HL-60/S4 treated with retinoic acid at 250 ng/mL for 4 days and 3 days (cell line): ENCODE results near the gene PLPP3.

Experiments
- in situ Hi-C: fragments of 300-500 bp; cut with MboI; formaldehyde crosslinking; loops from 2 replicates; pipeline ENCODE4 v1.7.0; 2022; ENCODE audit warnings: low sequenced_read_pairs

PLPP3 gene

GRCh38 chr1:56464294-56464693 is 115.1 kb downstream of the PLPP3 start:
- in situ Hi-C loops: no loop called here

DNA sequence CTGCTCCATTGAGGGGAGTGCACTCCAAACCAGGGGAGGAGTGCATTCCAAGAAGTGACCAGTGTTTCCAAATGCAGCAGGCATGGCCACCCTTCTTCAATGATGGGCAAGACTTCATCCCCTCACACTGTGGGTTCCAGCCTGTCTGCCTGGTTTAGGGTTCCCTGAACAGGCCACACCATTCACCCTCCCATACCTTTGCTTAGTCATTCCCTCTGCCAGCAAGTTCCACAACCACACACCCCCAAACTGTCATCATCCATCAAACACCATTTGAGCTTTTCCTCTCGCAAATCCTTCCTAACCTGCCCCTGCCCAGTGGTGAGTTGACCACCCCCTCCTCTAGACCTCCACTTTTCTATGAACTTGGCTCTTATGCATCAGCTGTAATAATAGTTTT is 116.0 kb downstream of the PLPP3 start:
- in situ Hi-C loops: no loop called here

GRCh38 chr1:56462209-56462608 is 117.2 kb downstream of the PLPP3 start:
- in situ Hi-C loops: no loop called here

- in situ Hi-C loops: no loop called here
Observed at GRCh38 chr1:56461158-56462127, 117.9 kb downstream of the PLPP3 start.

GRCh38 chr1:56459260-56459659 is 120.1 kb downstream of the PLPP3 start:
- in situ Hi-C loops: no loop called here

DNA sequence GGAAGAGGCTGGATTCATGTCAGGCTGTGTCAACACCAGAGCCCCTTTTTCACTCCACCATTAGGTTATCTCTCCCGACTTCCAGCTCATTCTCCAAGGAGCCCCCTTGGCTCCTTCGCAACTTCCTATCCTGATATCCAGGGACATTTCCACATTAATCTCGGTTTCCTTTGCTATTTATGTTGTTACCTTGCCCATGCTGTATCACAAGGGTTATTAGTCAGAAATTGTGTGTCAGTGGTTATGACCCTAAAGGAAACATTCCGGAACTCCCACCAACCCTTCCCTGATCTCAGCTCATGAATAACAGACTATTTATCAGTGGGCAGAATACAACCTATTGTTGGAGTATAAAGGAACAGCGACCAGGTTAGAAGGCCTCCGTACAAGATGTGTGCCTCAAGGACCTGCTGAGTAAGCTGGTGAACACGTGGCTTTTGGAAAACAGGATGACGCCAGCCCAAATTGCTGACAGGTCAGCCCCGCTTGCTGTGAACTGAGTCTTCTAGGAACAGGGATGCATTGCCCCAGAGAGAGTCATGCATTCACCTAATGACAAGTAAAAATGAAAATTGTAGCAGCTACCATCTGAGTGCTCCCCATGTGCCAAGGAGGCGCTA is 121.5 kb downstream of the PLPP3 start:
- in situ Hi-C loops: no loop called here

DNA sequence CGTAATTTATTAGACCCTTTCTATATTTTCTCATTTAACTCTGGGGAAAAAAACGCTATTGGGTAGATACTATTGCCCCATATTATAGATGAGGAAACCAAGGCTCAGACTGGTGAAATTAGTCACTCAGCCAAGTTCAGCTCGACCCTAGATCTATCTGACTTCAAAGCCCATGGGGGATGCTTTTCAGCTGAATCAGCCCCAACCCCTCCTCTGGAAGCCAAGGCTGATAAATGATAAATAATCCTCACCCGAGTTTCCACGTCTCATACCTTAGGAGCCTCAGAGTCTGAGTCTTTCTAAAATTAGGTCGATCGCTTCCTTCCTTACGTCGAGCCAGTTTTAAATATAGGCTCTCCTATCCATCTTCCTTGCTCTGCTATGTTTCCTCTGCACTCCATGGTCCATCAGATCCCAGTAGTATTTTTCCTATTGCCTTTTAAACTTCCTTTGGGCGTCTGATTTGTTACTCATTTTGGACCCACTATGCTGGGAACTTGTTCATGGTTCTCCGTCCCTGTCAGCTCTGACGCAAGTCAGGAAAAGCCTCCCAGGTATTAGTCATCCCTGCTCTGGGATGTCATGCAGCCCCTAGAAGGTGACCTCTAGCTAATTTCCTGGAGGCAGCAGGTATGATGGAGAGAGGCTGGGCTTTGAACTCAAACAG is 122.8 kb downstream of the PLPP3 start:
- in situ Hi-C loops: no loop called here

DNA sequence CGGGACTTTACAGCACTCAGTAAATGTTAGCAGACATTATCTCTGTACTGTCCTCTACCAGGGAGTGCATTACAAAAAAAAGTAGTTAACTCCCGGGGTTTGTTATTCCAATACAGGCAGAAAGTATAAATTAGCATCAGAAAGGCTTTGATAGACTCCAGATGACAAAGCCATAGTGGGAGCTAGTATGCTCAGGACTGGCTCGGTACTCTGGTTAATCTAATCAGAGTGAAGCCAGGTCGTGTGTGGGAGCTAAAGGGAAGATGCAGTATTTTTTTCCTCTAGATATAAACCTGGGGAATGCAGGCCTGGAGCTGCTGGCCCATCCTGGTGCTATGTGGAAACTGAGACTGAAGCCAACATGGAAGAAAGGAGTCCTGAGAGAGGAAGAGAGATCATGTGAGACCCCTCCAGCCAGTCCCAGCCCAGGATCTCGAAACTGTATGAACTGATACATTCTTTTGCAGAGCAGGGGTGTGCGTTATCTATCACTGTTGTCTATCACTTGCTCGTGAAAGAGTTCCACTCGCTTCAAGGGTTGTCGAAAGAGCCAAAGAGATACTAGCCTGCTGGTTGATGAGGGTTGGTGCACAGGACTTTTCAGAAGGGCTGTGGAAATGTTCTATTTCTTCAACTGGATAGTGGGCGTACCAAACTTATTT is 125.8 kb downstream of the PLPP3 start:
- in situ Hi-C loops: no loop called here

- in situ Hi-C loops: no loop called here
Observed at GRCh38 chr1:56453016-56453415, 126.3 kb downstream of the PLPP3 start.

- in situ Hi-C loops: no loop called here
Observed at GRCh38 chr1:56452027-56453011, 127.0 kb downstream of the PLPP3 start.

GRCh38 chr1:56451491-56451890 is 127.9 kb downstream of the PLPP3 start:
- in situ Hi-C loops: no loop called here

DNA sequence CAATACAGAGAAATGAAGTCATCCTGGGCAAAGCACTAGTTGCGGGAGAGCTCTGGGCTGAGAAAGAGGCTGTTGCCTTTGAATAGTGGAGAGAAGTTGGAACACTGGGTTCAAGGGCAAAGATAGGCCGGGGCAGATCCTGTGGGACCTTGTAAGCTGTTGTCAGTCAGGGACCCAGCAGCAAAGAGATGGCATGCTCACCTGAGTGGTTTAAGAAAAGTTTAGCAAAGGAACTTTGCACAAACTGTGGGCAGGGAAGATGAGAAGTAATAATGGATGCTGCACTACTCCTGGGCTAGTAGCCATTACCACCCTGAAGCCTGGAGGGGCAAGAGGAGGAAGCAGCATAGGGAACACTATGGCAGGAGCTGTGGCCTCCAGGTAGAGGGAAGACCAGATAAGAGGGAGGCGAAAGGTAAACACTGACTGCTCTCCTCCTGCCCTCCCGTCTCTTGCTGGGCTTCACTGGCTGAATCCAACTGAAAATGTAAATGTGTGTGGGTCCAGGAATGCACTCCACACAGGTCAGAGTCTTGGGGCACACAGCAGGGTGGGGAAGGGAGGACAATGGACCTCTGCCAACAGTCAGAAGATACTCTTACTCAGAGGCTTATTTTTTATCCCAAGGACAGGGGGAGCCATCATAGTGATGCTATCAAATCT is 129.2 kb downstream of the PLPP3 start:
- in situ Hi-C loops: no loop called here

- in situ Hi-C loops: no loop called here
Observed at GRCh38 chr1:56448529-56449300, 130.6 kb downstream of the PLPP3 start.

DNA sequence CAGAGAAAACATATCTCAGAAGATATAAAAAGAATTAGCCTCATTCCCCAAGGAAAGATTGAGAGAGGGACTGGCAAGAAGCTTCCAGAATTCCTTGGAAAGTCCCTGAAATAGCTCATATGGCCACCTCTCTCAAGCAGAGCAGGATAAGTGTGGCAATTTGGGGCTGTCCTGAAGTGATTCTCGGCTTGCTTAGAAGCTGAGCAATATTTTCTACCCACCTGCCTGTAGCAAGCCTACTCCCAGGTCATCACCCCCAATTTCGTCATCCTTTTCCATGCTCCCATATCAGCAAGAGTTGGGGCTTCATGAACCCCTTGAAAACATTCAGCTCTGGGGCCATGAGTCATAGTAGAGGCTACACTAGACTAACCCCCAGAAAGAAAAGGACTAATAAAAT is 131.5 kb downstream of the PLPP3 start:
- in situ Hi-C loops: no loop called here

GRCh38 chr1:56446531-56447098 is 132.7 kb downstream of the PLPP3 start:
- in situ Hi-C loops: no loop called here

GRCh38 chr1:56444960-56445646 is 134.3 kb downstream of the PLPP3 start:
- in situ Hi-C loops: no loop called here
